ENCODE data around the gene ARL5A. TPM values are rescaled to one million over a fixed set of nuclear protein-coding genes. Genes with fewer than 3 reads are reported as not detected.

The ARL5A gene
- total and polyA plus RNA-seq, 9 of the 15 experiments (the other 6 are each of a cell fraction or from before 2014, with no cell fraction given) = 16.3 to 117 (median 88.4) TPM

DNA sequence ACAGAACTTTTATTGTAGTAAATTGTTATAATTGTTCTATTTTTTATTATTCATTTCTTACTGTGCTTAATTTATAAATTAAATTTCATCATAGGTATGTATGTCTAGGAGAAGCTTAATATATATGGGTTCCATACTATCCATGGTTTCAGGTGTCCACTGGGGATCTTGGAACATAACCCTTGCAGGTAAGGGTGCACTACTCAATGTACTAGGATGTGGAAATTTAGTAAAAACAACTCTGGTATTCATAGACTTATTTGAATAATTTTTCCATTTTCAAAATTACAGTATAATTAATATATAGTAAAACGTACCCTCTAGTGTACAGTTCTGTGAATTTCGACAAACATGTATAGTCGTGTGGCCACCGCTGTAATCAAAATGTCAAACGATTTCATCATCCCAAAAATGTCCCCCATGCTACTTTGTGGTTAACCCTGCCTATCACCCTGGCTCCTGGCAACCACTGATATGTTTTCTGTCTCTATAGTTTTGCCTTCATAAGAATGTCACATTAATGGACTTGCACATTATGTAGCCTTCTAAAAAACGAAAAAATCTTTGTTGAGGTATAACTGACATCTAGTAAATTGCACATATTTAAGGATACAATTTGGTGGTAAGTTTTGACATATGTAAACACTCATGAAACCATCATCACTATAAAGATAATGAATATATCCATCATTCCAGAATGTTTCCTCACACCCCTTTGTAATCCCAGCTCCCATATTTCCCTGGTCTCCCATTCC, 45.7 kb downstream of the ARL5A start (continued):
- TF ChIP-seq, protein P1, sequence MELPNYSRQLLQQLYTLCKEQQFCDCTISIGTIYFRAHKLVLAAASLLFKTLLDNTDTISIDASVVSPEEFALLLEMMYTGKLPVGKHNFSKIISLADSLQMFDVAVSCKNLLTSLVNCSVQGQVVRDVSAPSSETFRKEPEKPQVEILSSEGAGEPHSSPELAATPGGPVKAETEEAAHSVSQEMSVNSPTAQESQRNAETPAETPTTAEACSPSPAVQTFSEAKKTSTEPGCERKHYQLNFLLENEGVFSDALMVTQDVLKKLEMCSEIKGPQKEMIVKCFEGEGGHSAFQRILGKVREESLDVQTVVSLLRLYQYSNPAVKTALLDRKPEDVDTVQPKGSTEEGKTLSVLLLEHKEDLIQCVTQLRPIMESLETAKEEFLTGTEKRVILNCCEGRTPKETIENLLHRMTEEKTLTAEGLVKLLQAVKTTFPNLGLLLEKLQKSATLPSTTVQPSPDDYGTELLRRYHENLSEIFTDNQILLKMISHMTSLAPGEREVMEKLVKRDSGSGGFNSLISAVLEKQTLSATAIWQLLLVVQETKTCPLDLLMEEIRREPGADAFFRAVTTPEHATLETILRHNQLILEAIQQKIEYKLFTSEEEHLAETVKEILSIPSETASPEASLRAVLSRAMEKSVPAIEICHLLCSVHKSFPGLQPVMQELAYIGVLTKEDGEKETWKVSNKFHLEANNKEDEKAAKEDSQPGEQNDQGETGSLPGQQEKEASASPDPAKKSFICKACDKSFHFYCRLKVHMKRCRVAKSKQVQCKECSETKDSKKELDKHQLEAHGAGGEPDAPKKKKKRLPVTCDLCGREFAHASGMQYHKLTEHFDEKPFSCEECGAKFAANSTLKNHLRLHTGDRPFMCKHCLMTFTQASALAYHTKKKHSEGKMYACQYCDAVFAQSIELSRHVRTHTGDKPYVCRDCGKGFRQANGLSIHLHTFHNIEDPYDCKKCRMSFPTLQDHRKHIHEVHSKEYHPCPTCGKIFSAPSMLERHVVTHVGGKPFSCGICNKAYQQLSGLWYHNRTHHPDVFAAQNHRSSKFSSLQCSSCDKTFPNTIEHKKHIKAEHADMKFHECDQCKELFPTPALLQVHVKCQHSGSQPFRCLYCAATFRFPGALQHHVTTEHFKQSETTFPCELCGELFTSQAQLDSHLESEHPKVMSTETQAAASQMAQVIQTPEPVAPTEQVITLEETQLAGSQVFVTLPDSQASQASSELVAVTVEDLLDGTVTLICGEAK (IDR thresholded peaks at IDR 0.05) = no peak
- TF ChIP-seq, protein P1 (CRISPR knock-in tag; IDR thresholded peaks at IDR 0.05) = no peak
- peak; percentile 29; the same call in 1 of the 2 replicates for TF ChIP-seq GATAD2B (IDR thresholded peaks at IDR 0.05; ENCODE audit: borderline replicate concordance)
- TF ChIP-seq SAFB2 (IDR thresholded peaks at IDR 0.05; ENCODE audit: borderline replicate concordance, low read depth, low read length, severe bottlenecking) = no peak
- peak; percentile 85 for TF ChIP-seq NCOR1 (IDR thresholded peaks at IDR 0.05)
- peak; percentile 93 for TF ChIP-seq STAT5A (IDR thresholded peaks at IDR 0.05; ENCODE audit: borderline replicate concordance, low read length)
- TF ChIP-seq SMARCA4 (IDR thresholded peaks at IDR 0.05) = peak; percentile 98
- no peak for TF ChIP-seq FOS (IDR thresholded peaks at IDR 0.05; ENCODE audit: extremely low read depth, insufficient read length)
- peak; percentile 56; the same call in 1 of the 2 replicates for TF ChIP-seq SMAD3 (CRISPR knock-in tag; conservative IDR thresholded peaks at IDR 0.05)
- TF ChIP-seq, protein P2, sequence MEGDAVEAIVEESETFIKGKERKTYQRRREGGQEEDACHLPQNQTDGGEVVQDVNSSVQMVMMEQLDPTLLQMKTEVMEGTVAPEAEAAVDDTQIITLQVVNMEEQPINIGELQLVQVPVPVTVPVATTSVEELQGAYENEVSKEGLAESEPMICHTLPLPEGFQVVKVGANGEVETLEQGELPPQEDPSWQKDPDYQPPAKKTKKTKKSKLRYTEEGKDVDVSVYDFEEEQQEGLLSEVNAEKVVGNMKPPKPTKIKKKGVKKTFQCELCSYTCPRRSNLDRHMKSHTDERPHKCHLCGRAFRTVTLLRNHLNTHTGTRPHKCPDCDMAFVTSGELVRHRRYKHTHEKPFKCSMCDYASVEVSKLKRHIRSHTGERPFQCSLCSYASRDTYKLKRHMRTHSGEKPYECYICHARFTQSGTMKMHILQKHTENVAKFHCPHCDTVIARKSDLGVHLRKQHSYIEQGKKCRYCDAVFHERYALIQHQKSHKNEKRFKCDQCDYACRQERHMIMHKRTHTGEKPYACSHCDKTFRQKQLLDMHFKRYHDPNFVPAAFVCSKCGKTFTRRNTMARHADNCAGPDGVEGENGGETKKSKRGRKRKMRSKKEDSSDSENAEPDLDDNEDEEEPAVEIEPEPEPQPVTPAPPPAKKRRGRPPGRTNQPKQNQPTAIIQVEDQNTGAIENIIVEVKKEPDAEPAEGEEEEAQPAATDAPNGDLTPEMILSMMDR (IDR thresholded peaks at IDR 0.05 in 2 of 3, conservative IDR thresholded peaks at IDR 0.05 in 1 of 3; ENCODE audit: insufficient read depth in 2 of 3, low read depth in 1 of 3, low read length in 3 of 3) = peak in 1 of 3 experiments; percentile 27; a peak in 1 of 6 replicates
- no peak for TF ChIP-seq ZNF217 (CRISPR knock-in tag; IDR thresholded peaks at IDR 0.05)
- TF ChIP-seq COPS2 (conservative IDR thresholded peaks at IDR 0.05) = no peak
- 0 out of 2 replicates have a peak, but pooled peaks have one; percentile 41 for TF ChIP-seq BACH1 (tag; IDR thresholded peaks at IDR 0.05)
- peak; percentile 59; the same call in 1 of the 2 replicates for TF ChIP-seq ZEB2 (IDR thresholded peaks at IDR 0.05)
- TF ChIP-seq RBFOX2 (IDR thresholded peaks at IDR 0.05; ENCODE audit: low read depth, low read length) = peak; percentile 58
- TF ChIP-seq, protein P3, sequence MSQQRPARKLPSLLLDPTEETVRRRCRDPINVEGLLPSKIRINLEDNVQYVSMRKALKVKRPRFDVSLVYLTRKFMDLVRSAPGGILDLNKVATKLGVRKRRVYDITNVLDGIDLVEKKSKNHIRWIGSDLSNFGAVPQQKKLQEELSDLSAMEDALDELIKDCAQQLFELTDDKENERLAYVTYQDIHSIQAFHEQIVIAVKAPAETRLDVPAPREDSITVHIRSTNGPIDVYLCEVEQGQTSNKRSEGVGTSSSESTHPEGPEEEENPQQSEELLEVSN (IDR thresholded peaks at IDR 0.05; ENCODE audit: borderline replicate concordance in 1 of 2, extremely low read depth in 1 of 2, insufficient read depth in 1 of 2, insufficient read length in 1 of 2, low read depth in 1 of 2, low read length in 1 of 2, poor library complexity in 1 of 2, severe bottlenecking in 1 of 2) = no peak

Measured in K562 (cell line).